GM21723 (cell line): ENCODE measurements around the gene GALC.
A peak's percentile ranks its signal among the peaks of the same experiment; 100 is the strongest.
"Not testable (repeated sequence)": the region's sequence is repeated elsewhere in the genome, so short reads cannot be mapped to it uniquely, and the experiment has no call there.

Source experiments
- ATAC-seq: cut with Tn5 transposase; IDR thresholded peaks from one replicate; pipeline ENCODE4 v1.9.1; 2021; ENCODE audit warnings: mild to moderate bottlenecking, moderate library complexity; ENCODE audit not compliant: unreplicated experiment

Gene GALC

DNA sequence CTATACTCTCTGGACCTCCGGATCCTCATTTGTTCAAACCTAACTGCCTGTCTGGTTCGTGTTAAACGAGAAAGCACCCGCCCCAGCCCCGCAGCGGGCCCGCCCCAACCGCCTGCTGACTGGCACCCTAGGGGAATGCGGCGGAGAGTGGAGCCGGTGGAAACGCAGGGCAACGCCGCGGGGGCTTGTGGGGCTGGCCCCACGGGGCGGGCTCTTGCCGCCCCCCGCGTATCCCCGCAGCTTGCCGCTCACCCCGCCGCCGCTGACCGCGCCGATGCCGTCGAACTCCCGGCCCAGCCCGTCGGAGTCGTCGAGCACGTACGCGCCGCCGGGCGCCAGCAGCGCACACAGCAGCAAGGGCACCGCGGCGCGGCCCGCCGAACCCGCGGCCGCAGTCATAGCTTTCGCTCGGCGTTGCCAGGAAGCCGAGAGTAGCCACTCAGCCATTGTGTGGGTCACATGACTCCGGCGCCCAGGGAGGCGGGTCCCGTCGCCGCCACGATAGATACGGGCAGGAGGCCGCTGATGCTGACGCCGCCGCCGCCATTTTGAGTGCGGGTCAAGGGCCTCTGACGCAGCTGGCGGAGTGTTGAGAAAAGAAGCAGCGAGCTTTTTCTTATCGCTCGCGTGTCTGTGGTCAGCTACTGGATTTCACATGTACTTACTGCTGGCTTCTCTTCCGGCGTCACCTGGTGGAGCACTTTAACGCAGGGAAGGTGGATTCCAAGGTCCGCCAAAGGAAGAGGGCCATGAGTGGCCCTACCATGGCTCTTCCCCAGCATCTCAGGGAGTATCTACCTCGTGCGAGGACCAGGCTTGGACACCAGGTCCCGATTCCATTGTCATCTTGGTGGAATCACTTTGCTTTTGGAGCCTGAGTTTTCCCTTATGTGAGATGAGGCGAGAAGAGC lies at the start of gene GALC:
Gene GALC (minus strand): TSS at position 465 of the 911 bp plus-strand sequence. CDS start 18 bp downstream, at position 447.
- ATAC-seq = peak; percentile 91

DNA sequence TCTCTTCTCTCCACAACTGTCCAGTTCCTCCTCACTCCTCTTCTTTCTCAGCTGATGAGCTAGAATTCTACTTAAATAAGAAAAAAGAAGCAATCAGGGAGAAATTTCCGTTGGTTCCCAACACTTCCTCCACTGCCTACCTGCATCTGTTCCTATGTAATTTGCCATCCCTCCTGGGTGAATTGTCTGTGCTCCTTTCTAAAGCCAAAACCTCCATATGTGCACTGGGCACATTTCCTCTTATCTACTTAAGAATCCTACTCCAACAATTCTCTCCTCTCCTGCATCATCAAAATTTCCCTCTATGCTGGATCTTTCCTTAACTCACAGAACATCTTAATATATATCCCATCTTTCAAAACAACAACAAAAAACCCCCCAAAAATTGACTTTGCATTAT lies 47.2 kb upstream of the GALC start:
- ATAC-seq = no peak

DNA sequence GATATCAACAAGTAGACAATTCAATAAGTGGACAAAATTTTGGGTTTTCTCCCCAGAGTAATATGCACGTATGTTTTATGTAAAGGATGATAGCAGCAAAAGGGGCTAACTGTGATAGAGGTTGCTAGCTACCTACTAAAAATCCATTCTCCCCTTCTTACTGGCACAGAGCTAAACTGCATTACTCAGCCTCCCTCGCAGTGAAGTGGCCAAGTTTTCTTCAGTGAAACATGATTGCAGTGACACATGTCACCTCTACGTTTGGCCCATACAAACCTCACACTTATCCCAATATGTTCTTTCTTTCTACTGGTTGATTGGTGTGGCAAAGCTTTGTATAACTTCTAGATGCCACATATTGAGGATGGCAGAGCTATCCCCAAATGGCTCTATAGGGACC lies 46.2 kb upstream of the GALC start:
- ATAC-seq = no peak

DNA sequence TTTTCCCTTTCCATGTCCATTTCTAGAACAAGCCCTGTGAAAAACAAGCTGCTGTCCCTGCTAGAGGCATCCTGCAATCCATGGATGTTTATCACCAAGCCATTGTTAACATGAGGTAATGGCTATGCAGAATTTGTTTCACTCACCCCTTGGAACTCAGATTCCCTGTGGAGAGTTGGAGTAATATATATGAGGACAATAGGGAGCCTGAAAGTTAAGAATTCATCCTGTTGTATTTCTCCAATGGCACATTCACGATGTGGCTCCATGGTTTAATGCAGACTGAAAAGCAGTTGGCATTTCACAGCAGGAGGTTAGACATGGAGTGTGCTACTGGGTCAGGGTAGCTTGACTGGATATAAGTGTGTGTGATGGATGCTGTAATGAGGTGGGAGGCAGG lies 44.3 kb upstream of the GALC start:
- ATAC-seq = no peak

DNA sequence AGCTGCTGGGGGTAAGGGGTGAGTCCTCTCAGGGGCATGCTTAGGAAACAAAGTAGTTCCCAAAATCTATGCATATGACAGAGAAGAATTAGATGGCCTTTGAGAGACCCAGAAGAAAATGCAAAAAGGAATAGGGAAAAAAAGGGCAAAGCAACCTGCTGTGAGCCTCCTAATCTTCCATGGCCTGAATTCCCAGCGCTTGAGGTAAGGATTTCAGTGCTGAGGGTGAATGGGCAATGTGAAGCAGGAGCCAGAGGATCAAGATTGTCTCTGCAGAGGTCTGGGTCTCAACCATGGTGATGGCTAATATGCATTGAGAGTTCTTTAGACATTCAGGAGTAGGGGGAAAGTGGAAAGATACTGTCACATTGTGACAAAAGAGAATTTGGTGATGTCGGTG lies 43.4 kb upstream of the GALC start:
- ATAC-seq = no peak

DNA sequence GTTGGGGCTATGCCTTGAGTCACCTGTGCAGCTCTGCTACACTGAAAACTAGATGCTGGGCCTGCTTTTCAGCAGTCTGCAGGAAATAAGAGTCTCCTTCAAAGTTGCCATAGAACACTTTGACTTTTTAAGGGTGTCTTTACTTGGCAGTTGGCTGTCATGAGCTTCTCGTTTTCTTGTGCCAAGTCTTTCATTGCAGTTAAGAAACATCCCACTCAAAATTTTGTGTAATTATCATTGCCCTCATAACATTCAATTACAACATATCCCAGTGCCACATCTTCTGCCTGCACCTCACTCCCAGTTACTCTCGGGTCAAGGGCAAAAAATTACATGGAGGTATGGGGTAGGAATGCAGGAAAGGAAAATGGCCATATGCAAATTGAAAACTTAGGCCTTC lies 41.1 kb upstream of the GALC start:
- no peak for ATAC-seq

DNA sequence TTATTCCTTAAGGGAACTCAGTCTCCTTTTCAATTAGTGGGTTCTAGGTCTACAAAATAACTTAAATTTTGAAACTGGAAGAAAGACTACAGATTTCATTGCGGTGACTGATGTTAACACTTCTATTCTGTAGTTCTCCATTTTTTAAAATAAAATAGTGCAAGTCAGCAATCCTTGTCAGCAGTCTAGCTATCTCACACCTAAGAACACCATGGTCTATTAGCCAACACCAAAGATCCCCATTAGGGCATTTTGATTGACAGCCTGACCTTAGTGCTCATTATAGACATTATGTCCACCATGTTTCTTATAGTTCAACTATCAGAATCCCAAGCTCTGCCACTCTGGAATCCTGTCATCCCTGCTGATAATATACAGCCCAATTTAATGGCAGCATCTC lies 39.4 kb upstream of the GALC start:
- ATAC-seq = no peak

DNA sequence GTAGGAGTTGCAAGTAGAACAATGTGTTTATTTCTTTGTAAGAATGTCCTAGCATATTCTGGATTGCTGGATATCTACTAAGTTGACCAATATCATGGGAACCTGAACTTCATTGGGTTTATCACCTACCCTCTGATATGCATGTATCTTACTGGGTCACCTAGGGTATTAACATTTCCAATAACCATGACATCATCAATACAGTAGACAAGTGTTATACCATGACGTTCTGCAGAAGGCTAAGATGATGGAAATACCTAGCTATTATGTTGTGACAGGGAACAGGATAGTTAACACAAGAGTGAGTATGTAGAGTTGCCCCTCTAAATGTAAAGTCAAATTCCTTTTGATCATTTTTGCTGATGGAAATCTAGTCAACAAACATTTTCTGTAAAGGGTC lies 37.9 kb upstream of the GALC start:
- no peak for ATAC-seq

DNA sequence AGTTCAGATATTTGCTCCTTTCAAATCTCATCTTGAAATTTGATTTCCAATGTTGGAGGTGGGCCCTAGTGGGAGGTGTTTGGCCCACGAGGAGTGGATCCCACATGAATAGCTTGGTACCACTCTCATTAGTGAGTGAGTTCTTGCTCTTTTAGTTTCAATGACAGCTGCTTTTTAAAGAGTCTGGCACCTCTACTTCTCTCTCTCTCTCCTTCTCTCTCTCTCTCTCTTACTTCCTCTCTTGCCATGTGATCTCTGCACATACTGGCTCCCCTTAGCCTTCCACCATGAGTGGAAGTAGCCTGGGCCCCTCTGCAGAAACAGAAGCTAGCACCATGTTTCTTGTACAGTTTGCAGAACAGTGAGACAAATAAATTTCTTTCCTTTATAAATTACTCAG lies 37.1 kb upstream of the GALC start:
- ATAC-seq = no peak

DNA sequence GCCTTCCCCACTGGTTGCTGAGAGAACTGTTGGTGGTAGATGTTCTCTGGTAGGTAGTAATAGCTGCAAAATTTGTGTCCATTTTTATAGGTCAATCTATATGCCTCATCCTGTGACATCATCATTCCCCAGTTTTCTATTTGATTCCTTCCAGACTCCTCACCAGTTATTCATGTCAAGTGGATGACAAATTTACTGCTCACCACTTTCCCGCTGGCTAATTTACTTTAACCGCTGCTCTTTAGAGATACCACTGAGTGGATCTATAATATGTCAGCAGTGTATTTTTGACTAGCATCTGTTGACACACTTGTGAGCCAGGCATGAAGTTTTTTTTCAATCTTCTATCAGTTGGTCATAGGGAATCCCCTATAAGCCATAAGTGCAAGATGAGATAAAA lies 36.5 kb upstream of the GALC start:
- ATAC-seq = no peak

DNA sequence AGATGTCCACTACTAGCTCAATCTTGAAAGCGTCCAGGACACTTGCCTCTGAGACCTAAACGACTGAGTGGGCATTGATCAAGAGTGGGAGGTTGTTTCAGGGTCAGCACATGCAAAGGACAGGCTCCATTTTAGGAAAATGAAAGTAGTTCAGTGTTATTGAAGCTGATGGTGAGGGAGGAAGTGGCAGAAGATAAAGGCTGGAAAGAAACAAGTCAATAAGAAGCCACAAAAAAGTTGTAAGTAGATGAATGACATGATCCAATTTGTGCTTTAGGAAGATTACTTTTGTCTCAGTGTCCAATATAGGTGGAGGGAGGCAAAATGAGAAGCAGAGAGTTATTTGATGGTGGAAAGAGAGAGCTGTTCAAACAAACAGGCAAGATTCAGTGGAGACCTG lies 33.9 kb upstream of the GALC start:
- ATAC-seq = no peak

DNA sequence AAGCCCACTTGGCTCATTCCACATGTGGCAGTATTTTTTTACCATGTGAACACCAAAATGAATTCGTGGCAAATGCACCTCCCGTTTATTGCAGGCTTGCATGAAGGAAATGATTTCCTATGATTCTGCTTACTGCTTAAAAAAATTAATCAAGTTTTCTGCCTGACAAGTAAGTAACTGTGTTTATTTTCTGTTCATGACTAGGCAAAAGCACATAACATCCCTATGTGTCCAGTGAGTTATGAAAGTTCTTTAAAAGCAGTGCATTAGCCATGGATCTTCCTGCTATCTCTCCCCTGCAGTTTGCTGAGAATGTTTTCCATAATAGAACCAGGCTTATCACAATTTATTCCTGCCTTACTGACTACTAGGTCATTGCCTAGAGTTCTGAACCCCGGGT lies 32.3 kb upstream of the GALC start:
- no peak for ATAC-seq

DNA sequence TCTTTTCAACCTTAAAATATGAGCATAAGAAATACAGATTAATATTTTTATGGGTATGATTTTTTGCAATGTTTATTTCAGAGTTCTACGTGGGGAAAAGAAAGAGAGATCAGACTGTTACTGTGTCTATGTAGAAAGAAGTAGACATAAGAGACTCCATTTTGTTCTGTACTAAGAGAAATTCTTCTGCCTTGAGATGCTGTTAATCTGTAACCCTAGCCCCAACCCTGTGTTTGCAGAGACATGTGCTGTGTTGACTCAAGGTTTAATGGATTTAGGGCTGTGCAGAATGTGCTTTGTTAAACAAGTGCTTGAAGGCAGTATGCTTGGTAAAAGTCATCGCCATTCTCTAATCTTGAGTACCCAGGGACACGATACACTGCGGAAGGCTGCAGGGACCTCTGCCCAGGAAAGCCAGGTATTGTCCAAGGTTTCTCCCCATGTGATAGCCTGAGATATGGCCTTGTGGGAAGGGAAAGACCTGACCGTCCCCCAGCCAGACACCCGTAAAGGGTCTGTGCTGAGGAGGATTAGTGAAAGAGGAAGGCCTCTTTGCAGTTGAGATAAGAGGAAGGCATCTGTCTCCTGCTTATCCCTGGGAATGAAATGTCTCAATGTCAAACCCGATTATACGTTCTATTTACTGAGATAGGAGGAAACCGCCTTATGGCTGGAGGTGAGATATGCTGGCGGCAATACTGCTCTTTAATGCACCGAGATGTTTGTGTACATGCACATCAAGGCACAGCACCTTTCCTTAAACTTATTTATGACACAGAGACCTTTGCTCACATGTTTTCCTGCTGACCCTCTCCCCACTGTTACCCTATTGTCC lies 31.5 kb upstream of the GALC start:
- ATAC-seq = not testable (repeated sequence)

DNA sequence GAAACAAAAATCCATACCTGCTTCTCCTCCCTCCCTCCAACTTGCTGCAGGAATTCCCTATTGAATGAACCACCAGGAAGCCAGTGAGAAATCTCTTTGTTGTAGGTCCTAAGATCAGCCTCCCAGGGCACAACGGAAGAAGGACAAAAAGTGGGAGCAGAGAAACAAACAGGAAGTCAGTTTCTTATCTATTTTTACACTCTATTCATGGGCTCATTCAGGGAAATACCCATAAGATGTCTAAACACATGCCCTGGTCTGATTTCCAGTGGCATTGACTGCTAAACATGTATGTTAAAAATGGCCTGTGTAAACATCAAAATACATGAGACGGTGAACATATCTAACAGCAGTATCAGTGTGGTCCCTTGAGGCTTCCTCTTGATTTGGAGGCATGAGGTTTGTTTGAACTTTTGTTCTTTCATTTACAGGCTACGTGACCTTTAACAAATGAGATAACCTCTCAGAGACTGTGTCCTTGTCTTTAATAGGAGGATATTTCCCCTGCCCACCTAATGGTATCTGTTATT lies 30.7 kb upstream of the GALC start:
- ATAC-seq = no peak

DNA sequence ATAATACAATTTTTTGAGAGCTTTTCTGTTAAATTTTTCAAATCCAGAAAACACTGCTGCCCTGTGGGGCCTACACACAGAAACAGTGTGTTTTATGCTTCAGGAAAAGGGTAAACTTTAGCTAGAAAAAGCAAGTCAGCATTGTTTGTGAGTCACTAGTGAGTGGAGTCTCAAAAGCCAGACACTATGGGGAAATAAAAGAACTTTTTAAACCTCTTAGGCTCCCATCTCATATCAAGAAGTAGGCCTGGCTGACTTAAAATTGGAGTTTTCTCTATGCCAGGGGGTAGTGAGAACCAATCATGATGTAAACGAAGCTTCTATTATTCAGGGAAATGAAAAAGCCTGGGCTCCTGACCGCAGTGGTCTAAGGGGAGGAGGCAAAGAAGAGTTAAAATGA lies 24.6 kb upstream of the GALC start:
- ATAC-seq = no peak

DNA sequence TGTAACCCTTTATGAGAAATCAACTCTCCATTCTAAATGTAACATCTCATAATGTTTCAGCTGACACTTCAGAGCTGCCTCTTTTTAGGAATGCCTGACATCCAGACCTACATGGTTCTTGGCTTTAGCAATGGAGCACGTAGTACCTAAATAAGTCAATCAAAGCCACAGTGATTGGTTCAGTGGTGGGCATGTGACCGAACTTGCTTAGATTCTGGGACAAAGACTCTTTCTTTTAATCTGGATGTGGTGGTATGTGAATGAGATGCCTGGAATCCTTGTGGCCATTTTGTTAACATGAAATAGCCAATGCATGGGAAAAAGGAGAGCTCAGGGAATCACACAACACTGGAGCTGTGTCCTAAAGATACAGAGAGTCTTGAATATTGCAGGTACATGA lies 23.8 kb upstream of the GALC start:
- ATAC-seq = no peak

DNA sequence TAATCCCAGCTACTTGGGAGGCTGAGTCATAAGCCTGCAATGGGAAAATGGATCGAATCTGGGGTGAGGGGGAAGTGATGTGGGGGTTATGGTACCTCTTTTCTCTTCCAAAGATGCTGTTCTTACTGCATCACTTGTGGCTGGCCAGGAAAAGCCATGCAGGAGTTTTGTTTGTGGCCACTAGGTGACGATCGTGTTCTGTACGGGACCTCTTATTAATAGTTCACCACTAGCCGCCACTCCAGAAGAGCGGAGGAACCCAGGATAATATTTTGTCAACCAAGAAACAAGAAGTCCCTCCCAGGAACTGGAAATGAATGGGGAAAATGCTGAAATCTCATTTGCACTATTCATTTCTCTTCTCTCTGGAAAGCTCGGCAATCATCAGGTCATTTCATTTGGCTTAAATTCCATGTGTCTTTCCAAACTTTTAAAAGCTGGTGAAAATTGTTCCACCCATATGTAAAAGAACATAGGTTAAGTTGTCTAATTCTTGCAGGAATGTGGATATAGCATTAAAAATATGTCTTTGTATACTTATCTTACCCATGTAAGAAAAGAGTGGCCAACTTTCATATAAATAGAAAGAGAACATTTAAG lies 20.9 kb upstream of the GALC start:
- peak; percentile 95 for ATAC-seq

DNA sequence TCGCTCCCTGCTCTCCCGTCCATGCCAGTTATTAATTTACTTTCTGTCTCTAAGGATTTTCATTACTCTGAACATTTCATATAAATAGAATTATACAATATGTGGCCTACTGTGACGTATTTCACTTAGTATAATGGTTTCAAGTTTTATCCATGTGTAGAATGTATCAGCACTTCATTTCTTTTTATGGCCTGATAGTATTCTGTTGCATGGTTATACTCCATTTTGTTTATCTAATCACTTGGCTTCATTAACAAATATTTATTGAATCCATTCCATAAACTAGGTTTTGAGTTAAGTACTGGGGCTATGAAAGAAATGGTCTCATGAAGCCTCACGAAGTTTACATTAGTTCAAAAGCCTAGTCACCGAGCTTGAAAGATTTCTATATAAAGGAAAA lies 19.5 kb upstream of the GALC start:
- ATAC-seq = no peak

DNA sequence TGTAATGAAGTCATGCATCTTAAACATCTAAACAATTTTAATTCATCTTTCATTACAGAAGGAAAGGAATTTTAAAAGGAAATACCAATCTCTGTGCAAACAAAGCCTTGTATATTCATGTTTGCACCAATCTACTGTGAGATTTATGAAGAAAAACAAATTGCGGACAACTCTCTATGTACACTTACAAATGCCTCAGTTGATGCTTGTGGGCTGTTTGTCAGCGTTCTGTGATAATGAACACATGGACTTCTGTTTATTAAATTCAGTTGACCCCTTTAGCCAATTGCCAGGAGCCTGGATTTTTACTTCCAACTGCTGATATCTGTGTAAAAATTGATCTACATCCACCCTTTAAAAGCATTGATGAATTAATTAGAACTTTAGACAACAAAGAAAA lies 17.3 kb upstream of the GALC start:
- ATAC-seq = no peak

DNA sequence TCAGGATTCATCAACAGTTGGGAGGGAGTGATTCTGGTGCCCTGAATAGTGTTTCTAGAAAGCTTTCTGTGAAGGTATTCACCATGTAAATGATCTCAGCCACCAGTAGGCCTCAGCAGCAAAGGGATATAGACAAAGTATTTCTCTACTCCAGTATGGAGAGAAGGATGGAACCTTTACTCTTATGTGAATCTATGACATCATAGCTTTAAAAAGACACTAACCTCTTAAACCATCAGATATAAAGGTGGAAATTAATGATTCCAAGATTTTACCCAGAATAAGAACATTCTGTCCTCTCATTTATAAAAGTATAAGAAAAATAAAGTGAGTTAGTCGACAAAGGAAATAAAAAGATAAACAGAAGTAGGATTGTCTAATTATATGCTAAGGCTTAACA lies 16.5 kb upstream of the GALC start:
- no peak for ATAC-seq

DNA sequence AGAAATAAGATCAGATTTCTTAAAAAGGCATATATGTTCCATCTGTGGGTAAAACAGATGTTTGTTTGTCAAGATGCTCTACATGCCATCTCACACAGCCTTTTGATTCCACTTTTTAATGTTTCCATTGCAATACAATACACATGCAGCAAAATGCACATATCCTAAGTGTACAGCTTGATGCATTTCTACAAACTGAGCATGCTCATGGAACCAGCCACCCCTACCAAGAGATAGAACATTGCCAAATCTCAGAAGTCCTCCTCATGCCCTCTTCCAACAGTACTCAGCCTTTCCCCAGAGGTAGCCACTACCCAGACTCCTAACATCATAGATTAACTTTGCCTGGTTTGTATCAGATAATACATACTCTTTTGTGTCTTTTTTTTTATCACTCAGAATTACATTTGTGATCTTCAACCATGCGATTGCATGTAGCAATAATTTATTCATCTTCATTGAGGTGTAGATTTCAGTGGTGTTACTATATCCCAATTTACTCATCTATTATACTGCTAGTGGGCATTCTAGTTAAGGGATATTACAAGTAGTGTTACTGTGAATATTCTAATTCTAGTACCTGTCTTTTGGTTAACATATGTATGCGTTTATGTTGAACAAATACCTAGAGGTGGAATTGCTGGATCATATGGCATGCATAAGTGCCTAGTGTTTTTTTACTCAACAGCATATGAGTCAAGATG lies 15.2 kb upstream of the GALC start:
- no peak for ATAC-seq
